ENCODE results near the gene SCYGR2.

Gene SCYGR2

DNA sequence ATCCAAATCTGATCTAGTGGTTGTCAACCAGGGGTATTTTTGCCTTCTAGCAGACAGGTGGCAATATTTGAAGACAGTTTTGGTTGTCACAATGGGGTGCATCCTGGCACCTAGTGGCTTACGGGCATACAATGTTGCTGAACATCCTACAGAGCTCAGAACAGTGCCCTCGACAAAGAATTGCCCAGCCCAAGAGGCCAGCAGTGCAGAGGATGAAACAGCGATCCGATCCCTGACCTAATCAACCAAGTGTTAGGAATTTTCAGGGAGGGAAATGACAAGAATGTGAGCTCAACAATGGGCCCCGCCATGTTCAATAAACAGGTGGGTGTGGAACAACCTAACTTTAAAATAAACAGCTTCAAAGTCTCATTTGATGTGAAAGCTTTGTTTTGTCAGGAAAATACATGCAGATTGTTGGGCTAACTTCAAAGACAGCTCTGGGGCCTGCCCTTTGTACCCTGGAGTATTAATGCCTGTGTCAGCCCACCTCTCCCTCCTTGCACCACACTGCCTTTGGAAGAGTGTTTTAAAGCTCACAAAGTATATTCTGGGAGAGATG is 45.4 kb downstream of the SCYGR2 start:
- TF ChIP-seq TAF1 (IDR thresholded peaks at IDR 0.05; ENCODE audit: low read depth, low read length) (no peak), SPI1 (IDR thresholded peaks at IDR 0.05; ENCODE audit: low read depth, low read length) (no peak), POLR2AphosphoS5 (IDR thresholded peaks at IDR 0.05; ENCODE audit: low read depth, low read length) (no peak), PAX5 (IDR thresholded peaks at IDR 0.05; ENCODE audit: insufficient read depth, low read length, severe bottlenecking) (no peak), POU2F2 (IDR thresholded peaks at IDR 0.05; ENCODE audit: low read depth, low read length) (no peak), POLR2A (IDR thresholded peaks at IDR 0.05; ENCODE audit: low read depth, low read length) (no peak)
- DNase-seq (ENCODE audit: insufficient read length, low spot score) (no peak), FAIRE-seq (no peak)

All from GM12891 (cell line).